GM13977 (cell line): ENCODE measurements around the gene PLD1.

Source experiments
- DNase-seq: peaks from one replicate; pipeline ENCODE4 v3.0.0; 2012; ENCODE audit warnings: low spot score
- in situ Hi-C: fragments of 300-500 bp; cut with MboI; formaldehyde crosslinking; loops from one replicate; pipeline ENCODE4 v1.12.0; 2022; ENCODE audit warnings: low sequenced_read_pairs, low pct_unique_long_range_greater_than_20kb, mixed read lengths, inconsistent platforms; ENCODE audit not compliant: unreplicated experiment
- TF ChIP-seq, protein P1 (sequence below): IDR thresholded peaks from 2 replicates; pipeline ENCODE4 v1.5.1; 2012; ENCODE audit warnings: mild to moderate bottlenecking, control low read depth; ENCODE audit not compliant: insufficient read depth; ENCODE audit errors: extremely low read depth, missing control alignments

The PLD1 gene

DNA sequence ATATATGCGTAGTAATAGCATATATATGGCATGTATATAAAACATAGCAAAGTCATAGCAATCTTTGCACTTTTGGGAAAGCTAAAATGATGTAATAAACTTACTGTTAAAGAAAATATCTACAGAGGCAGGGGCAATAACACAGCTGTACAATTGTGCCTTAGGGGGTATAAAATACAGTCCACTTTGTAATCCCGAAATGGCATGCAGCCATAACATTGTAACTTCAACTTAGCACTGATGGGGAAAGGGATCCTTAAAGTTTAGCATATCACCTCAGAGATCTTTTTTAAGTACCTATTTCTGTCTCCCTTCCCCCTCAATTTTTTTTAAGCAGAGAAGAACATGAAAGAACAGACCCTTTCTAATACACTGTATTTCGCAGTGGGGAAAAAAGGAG, 40.8 kb downstream of the PLD1 start:
- no peak for DNase-seq
- in situ Hi-C loops: no loop called here
- TF ChIP-seq, protein P1, sequence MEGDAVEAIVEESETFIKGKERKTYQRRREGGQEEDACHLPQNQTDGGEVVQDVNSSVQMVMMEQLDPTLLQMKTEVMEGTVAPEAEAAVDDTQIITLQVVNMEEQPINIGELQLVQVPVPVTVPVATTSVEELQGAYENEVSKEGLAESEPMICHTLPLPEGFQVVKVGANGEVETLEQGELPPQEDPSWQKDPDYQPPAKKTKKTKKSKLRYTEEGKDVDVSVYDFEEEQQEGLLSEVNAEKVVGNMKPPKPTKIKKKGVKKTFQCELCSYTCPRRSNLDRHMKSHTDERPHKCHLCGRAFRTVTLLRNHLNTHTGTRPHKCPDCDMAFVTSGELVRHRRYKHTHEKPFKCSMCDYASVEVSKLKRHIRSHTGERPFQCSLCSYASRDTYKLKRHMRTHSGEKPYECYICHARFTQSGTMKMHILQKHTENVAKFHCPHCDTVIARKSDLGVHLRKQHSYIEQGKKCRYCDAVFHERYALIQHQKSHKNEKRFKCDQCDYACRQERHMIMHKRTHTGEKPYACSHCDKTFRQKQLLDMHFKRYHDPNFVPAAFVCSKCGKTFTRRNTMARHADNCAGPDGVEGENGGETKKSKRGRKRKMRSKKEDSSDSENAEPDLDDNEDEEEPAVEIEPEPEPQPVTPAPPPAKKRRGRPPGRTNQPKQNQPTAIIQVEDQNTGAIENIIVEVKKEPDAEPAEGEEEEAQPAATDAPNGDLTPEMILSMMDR: no peak

DNA sequence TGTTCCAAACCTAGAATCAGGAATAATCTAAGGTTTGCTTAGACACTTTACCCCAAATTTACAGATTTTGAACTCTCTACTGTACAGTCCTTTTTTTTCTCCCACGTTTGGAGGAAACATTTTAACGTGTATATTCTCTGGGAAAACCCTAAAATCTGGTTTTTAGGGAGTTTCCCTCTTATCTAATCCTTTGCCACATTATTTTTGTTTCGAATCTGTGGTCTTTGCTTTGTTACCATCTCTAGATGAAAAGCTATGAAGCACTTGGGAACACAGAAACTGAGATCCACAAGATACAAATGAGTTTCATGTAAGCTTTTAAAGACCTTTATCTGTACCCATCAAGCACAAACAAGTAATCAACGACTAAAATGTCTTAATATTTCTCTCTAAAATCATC, 41.3 kb downstream of the PLD1 start:
- TF ChIP-seq, protein P1: no peak
- in situ Hi-C loops: no loop called here
- DNase-seq: no peak

DNA sequence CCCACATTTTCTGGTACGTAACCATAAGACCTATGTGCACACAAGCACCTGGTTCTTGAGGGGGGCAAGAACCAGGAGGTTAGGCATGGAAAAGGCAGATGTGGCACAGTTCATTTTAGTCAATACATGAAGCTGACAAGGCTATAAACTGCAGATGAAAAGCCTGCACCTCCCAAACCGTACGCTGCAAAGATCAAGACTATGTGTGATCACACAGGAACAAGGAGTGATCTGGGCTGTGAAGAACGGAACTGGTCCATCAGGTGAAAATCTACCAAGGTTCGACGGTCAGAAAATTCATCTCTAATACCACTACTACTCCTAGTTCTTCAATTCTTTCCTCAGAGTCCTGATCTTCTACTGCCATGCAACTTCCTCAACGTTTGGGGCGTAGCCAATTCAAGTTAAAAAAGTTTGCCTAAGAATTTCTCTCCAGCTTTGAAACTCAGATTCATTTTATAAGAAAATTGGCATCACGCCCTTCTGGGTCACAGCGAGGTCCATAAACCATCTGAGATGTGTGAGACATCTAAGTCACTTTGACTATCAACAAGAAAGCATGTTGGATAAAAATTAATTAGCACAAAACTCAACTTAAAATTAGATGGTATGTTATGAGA, 41.9 kb downstream of the PLD1 start:
- DNase-seq: no peak
- in situ Hi-C loops: no loop called here
- TF ChIP-seq, protein P1: no peak

DNA sequence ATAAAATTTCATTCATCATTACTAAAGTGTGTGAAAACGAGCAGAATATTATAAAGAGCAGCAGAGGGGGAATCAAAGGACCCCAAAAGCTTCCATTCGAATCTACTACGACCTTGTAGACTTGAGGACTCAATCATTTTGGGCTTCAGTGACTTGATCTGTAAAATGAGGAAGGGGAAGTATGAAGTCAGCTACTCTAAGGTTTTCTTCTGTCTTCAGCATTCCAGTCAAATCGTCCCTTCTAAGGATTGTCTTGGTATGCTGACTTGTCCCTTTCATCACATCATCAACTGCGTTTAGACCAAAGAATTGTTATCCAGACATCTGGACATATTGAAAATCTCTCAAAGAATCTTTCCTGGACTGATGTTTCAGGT, 44.8 kb downstream of the PLD1 start:
- DNase-seq: no peak
- in situ Hi-C loops: no loop called here
- TF ChIP-seq, protein P1: no peak

DNA sequence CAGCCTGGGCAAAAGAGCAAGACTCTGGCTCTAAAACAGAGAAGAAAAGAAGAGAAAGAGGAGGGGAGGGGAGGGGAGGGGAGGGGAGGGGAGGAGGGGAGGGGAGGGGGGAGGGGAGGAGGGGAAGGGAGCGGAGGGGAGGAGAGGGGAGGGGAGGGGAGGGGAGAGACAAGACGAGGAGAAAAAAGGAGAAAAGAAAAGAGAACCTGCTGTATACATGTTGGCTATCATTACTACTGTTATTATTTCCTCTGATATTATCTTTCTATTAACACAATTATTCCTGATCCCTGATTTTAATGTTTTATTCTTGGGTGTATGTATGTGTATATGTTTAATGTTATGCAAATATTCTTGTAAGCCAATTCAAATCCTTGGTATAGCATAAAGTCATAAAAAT, 46.9 kb downstream of the PLD1 start:
- in situ Hi-C loops: no loop called here
- DNase-seq: no peak
- TF ChIP-seq, protein P1: no peak

DNA sequence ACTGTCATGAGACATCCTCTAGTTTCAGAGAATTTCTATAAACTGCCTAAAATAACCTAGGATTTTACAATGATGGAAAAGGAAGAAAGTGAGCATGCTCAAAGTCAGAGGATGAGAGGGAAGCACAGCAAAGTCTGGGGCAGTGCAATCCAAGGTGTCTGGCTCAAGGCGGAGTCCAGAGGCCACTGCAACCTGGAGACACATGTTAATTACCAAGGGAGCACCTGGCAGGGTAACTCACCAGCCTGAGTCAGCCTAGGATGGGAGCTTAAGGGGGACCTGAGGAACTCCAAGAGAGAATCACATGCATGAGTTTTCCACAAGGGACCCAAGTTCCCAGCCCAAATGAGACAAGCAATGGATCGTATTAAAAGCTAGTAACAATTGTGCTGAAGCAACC, 49.8 kb downstream of the PLD1 start:
- DNase-seq: no peak
- in situ Hi-C loops: no loop called here
- TF ChIP-seq, protein P1: no peak

DNA sequence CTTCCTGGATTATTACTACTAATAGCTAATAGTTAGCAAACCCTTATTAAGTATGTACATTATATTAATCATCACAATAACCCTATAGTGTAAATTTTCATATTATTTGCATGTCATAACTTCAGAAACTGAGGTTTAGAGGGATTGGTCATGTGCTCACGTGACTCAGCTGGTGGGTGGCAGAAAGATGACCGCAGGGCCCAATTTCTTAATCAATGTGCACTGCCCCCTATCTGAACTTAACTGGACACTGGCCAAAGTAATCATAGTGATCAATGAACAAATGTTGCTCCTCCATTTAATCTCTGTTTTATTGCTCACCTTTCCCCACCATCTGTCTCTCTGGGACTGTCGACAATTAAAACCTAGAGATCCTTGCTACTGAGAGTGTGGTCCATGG, 52.2 kb downstream of the PLD1 start:
- TF ChIP-seq, protein P1: no peak
- in situ Hi-C loops: no loop called here
- DNase-seq: no peak
